Activated naive CD4-positive, alpha-beta T cell treated with anti-CD3 and anti-CD28 coated beads for 36 hours (primary cell): ENCODE measurements around the gene CDCA7L. TPM values are rescaled to one million over a fixed set of nuclear protein-coding genes. Genes with fewer than 3 reads are reported as not detected.
A peak's percentile ranks its signal among the peaks of the same experiment; 100 is the strongest.

Experiments
- CTCF ChIA-PET: fragments of 350-600 bp; sonication (Branson Sonifier 250); formaldehyde crosslinking; loops from one replicate; lab custom pipeline; 2021; ENCODE audit warnings: antibody characterized with exemption; lab: Charles Lee
- DNase-seq: peaks from one replicate; pipeline ENCODE4 v3.0.0-alpha.2; 2020
- H3K27ac Mint-ChIP-seq: one replicate; pipeline ENCODE4 v1.8.0; 2021; ENCODE audit warnings: mild to moderate bottlenecking, mixed read lengths
- H3K27me3 Mint-ChIP-seq: one replicate; pipeline ENCODE4 v1.8.0; 2021; ENCODE audit warnings: low read depth, mixed read lengths
- H3K36me3 Mint-ChIP-seq: one replicate; pipeline ENCODE4 v1.8.0; 2021; ENCODE audit warnings: low read depth, mixed read lengths
- H3K4me1 Mint-ChIP-seq: one replicate; pipeline ENCODE4 v1.8.0; 2021; ENCODE audit warnings: low read depth, mixed read lengths
- H3K4me3 Mint-ChIP-seq: one replicate; pipeline ENCODE4 v1.8.0; 2021; ENCODE audit warnings: mild to moderate bottlenecking, moderate library complexity, mixed read lengths
- H3K9me3 Mint-ChIP-seq: one replicate; pipeline ENCODE4 v1.8.0; 2021; ENCODE audit warnings: mixed read lengths
- intact Hi-C: fragments of 100-400 bp; cut with micrococcal nuclease; formaldehyde crosslinking; loops from one replicate; pipeline ENCODE4 v1.15.1; 2023
- total RNA-seq, 2 experiments: library from RNA; stranded (reverse); gene quantifications; one replicate each; pipeline ENCODE4 v1.2.3, GENCODE V29; 2021

CDCA7L gene, protein sequence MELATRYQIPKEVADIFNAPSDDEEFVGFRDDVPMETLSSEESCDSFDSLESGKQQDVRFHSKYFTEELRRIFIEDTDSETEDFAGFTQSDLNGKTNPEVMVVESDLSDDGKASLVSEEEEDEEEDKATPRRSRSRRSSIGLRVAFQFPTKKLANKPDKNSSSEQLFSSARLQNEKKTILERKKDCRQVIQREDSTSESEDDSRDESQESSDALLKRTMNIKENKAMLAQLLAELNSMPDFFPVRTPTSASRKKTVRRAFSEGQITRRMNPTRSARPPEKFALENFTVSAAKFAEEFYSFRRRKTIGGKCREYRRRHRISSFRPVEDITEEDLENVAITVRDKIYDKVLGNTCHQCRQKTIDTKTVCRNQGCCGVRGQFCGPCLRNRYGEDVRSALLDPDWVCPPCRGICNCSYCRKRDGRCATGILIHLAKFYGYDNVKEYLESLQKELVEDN
- total RNA-seq: 100 to 1,000 TPM; 101 to 103 TPM

DNA sequence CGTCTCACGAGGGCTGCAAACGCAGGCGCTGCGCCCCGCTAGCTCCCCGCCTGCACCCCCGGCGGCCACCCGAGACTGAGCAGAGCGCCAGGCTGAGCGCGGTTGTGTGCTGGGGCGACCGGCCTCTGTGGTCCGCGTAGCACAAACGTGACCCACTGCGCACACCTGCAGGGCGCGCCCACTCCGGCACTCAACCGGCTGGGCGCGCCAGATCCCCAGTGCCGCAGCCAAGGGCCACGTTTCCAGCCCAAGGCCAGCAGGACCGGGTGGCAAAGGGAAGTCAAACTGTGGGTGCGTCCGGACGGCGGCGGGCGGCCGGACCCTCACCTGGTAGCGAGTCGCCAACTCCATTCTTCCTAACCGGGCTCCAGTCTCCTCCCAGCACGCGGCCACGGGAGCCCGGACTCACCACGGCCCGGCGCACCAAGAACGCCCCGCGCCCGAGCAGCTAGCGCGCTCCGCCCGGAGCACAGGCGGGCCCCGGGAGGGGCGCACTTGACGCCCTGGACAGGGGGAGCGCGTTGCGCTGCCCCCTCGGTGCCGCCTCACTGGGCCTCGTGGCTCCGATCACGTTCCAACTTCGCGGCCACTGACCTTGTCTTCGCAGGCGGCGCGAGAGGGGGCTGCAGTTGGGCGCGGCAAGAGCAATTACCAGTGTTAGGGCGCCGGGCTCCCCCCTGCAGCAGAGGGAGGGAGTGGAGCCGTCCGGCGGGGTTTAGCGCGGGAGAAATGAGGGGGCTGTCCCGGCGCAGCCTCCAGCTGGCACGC is at the start of gene CDCA7L:
CDCA7L (minus strand) TSS at position 446 of the 768 bp plus-strand sequence; CDS start at position 351, 95 bp downstream.
- intact Hi-C loops: loop anchor here (5.0 to 10.0 kb wide), 6 partner anchors 137 to 1649 kb away; partner anchors contain the start of genes CCDC126, HYCC1, KLHL7 and SP8
- Mint-ChIP-seq H3K36me3 (peaks cover 13% of the 10 kb centered on the region), H3K4me3 (peak within 1 kb of the TSS; percentile 86), H3K4me1 (peaks cover 63% of the 10 kb centered on the region), H3K27ac (peak within 1 kb of the TSS; percentile 84), H3K9me3 (no peaks in the 10 kb centered on the region), H3K27me3 (no peaks in the 10 kb centered on the region)
- CTCF ChIA-PET: interaction anchor here (0.9 to 1.0 kb wide), 2 partner anchors 32 to 992 kb away, joined by 3 to 4 read pairs; no protein-coding TSS in a partner anchor
- DNase-seq: peak; percentile 85

DNA sequence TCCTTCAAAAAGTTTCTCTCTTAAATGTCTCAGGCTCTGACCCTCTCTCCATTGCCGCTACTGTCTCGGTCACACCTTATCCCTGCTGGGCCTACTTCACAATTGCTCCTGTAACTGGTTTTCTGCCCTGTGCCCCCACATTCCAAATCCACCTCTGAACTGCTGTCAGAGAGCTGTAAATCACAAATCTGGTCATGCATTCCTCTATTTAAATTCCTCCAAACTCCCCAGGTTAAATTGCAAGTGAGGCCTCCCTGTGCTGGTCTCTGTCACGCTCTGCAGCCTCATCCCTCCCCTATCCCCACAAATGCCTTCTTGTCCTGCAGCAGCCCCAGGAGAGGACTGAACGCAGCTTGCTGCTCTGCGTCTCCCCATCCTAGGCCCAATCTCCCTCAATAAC is 40.4 kb upstream of the CDCA7L start:
- Mint-ChIP-seq H3K27ac (no peak overlapping the region), H3K4me3 (no peak overlapping the region), H3K9me3 (no peaks in the 10 kb centered on the region), H3K36me3 (no peaks in the 10 kb centered on the region), H3K27me3 (peaks cover 2% of the 10 kb centered on the region), H3K4me1 (no peaks in the 10 kb centered on the region)
- DNase-seq: no peak
- intact Hi-C loops: no loop called here
- CTCF ChIA-PET: no interaction called here

DNA sequence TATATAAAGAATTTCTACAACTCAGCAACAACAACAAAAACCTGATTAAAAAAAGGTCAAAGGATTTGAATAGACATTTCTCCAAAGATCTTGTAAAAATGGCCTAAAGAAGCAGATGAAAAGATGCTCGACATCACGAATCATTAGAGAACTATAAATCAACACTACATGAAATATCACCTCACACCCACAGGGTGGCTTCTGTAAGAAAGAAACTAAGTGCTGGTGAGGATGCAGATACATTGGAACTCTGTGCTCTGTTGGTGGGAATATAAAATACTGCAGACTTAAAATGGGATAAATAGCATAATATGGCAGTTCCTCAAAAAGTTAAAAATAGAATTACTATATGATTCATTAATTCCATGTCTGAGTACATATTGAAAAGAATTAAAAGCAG is 38.3 kb upstream of the CDCA7L start:
- intact Hi-C loops: no loop called here
- Mint-ChIP-seq H3K27ac (no peak overlapping the region), H3K36me3 (no peaks in the 10 kb centered on the region), H3K4me1 (no peaks in the 10 kb centered on the region), H3K9me3 (no peaks in the 10 kb centered on the region), H3K27me3 (no peaks in the 10 kb centered on the region), H3K4me3 (no peak overlapping the region)
- DNase-seq: no peak
- CTCF ChIA-PET: no interaction called here

DNA sequence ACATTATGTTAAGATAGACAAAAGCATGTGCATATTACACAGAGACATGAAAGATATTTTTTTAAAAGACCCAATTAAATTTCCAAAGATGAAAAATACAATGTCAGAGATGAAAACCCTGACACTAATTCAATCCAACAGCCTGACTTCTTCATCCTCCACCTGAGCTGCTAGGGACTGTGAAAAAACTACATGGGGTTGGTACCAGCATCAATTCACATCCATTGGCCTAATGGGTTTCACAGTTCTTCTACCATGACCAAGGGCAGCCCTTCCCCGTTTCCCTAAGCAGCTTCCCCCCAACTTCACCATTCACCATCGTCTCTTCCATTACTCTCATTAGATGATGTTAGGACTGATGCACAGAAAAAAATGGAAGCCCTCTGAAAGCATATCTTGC is 37.4 kb upstream of the CDCA7L start:
- DNase-seq: no peak
- no peaks in the 10 kb centered on the region for H3K27me3 Mint-ChIP-seq
- no peaks in the 10 kb centered on the region for H3K4me1 Mint-ChIP-seq
- H3K4me3 Mint-ChIP-seq: no peak overlapping the region
- H3K27ac Mint-ChIP-seq: no peak overlapping the region
- intact Hi-C loops: no loop called here
- no peaks in the 10 kb centered on the region for H3K36me3 Mint-ChIP-seq
- CTCF ChIA-PET: no interaction called here
- no peaks in the 10 kb centered on the region for H3K9me3 Mint-ChIP-seq

DNA sequence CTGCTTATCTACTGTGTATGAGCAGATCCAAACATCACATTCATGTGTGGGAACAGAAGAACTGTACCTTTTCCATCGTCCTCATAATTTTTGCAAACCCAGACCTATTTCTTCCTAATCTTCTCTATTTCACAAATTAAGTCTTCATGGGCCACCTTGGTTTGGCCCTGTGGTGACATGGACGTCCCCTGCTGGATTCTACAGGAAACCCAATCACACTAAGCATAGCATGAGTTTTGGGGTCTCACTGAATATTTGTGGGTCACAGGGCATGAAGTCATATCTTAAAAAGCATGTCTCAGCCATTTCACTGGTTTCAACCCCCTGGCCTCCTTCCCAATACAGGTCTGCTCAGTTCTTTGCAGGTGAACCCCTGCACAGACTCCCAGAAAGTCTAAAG is 35.8 kb upstream of the CDCA7L start:
- Mint-ChIP-seq H3K4me3 (no peak overlapping the region), H3K9me3 (no peaks in the 10 kb centered on the region), H3K27me3 (no peaks in the 10 kb centered on the region), H3K27ac (no peak overlapping the region), H3K4me1 (no peaks in the 10 kb centered on the region), H3K36me3 (no peaks in the 10 kb centered on the region)
- CTCF ChIA-PET: no interaction called here
- intact Hi-C loops: no loop called here
- no peak for DNase-seq

DNA sequence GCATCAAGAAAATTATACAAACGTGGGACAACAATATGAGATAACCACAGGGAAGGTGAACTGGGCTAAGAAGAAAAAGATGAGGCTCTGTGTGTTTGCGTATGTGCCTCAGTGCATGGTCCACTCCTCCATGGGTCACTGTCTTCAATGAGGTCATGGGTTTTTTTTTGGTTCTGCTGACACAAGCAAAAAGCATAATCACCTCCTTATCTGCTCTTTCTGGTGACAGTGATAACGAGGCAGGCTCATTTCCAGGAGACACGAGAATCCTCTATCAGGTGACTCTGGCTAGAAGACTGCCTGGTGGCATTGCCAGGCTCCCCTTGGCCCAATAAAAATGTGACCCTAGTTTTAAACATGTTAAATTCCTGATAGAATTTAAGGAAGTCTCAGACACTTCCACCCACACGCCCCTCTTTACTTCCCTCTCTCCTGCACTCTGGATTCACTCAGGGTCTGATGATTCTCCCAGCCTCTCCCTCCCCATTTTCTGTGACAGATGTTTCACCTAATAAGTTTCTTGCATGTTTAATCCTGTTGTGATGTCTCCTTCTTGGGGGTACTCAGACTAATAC is 35.3 kb upstream of the CDCA7L start:
- Mint-ChIP-seq H3K9me3 (no peaks in the 10 kb centered on the region), H3K27me3 (no peaks in the 10 kb centered on the region), H3K4me3 (no peak overlapping the region), H3K4me1 (no peaks in the 10 kb centered on the region), H3K27ac (no peak overlapping the region), H3K36me3 (no peaks in the 10 kb centered on the region)
- CTCF ChIA-PET: no interaction called here
- DNase-seq: no peak
- intact Hi-C loops: no loop called here

DNA sequence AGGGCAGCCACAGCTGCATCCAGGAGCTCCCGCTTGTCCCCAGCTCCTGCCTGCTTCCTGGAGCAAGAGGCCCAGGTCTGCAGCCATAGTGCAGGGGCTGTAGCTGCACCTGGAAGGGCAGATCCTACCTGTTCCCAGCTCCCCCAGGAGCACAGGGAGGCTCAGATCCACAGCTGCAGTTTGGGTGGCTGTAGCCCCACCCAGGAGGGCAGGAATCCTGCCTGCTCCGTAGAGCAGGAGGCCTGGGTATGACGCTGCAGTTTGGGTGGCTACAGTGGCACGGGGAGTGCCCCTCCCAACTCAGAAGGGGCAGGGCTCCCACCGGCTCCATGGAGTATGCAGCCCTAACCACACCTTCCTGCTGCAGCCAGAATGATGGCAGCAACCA is 26.7 kb upstream of the CDCA7L start:
- Mint-ChIP-seq H3K9me3 (no peaks in the 10 kb centered on the region), H3K27ac (no peak overlapping the region), H3K4me1 (peaks cover 6% of the 10 kb centered on the region), H3K4me3 (no peak overlapping the region), H3K27me3 (peaks cover 4% of the 10 kb centered on the region), H3K36me3 (no peaks in the 10 kb centered on the region)
- intact Hi-C loops: no loop called here
- DNase-seq: no peak
- CTCF ChIA-PET: no interaction called here

DNA sequence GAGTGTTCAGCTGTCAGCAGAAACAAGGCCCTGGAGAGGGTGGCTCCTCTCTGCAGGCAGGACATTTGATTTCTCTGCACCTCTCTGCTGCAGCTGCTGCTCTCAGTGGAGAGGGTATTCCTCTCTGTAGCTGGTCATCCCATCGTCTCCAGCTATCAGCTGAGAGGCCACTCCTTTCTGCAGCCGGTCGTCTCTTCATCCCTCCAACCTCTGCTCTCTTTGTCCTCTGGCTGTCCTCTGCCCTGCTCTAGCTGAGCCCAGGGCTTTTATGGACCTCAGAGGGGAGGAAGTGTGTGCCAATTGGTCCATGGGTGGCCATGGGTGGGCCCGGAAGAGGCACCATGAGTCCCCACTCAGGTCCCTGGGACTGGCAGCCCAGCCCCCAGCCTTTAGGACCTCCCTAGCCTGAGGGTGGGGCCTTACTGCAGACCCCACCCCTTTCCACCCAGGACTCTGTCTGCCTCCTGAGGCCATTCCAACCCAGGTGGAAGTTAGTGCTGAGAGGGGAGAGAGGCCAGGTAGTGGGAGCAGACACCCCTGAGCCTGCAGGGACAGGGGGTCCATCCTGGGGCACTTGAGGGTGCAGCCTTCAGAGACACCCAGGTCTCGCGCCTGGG is 26.2 kb upstream of the CDCA7L start:
- no peaks in the 10 kb centered on the region for H3K36me3 Mint-ChIP-seq
- DNase-seq: no peak
- H3K27me3 Mint-ChIP-seq: peaks cover 4% of the 10 kb centered on the region
- intact Hi-C loops: no loop called here
- H3K4me1 Mint-ChIP-seq: peaks cover 9% of the 10 kb centered on the region
- H3K27ac Mint-ChIP-seq: no peak overlapping the region
- CTCF ChIA-PET: interaction anchor here (0.6 kb wide), 1 partner anchor 176 kb away, joined by 3 read pairs; no protein-coding TSS in a partner anchor
- no peak overlapping the region for H3K4me3 Mint-ChIP-seq
- no peaks in the 10 kb centered on the region for H3K9me3 Mint-ChIP-seq

DNA sequence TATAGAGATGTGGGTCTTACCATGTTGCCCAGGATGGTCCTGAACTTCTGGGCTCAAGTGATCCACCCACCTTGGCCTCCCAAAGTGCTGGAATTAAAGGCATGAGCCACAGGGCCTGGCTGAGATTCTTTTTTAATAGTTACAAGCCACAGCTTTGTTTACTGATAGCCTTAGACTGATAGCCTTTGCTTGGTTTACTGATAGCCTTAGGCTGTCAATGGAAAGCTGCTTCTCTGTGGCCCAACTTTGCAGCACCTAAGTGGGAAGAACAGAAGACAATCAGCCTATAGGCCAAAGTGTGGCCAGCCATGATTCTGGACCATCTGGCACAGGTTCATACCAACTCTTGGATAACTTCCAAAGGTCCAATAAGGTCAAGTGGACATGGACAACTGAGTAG is 24.1 kb upstream of the CDCA7L start:
- Mint-ChIP-seq H3K4me1 (peaks cover 9% of the 10 kb centered on the region), H3K36me3 (no peaks in the 10 kb centered on the region), H3K27ac (no peak overlapping the region), H3K27me3 (peaks cover 4% of the 10 kb centered on the region), H3K4me3 (no peak overlapping the region), H3K9me3 (no peaks in the 10 kb centered on the region)
- CTCF ChIA-PET: no interaction called here
- DNase-seq: no peak
- intact Hi-C loops: no loop called here

DNA sequence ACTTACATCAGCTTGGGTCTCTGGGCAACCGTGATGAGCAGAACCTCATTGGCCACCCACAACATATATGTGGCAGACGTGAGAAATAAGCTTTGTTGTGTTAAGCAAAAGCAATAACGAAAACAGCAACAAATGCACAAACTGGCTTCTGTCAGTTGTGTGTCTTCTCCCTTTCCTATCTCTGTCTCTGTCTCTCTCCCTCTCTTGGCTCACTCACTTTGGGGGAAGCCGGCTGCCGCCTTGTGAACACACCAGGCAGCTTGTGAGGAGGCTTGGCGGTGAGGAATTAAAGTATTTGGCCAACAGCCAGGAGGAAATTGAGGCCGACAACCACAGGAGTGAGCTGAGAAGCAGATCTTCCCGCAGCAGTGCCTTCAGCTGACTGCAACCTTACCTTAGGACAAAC is 21.9 kb upstream of the CDCA7L start:
- H3K27ac Mint-ChIP-seq: no peak overlapping the region
- no peaks in the 10 kb centered on the region for H3K9me3 Mint-ChIP-seq
- peaks cover 2% of the 10 kb centered on the region for H3K27me3 Mint-ChIP-seq
- intact Hi-C loops: no loop called here
- H3K4me3 Mint-ChIP-seq: no peak overlapping the region
- peaks cover 9% of the 10 kb centered on the region for H3K4me1 Mint-ChIP-seq
- H3K36me3 Mint-ChIP-seq: no peaks in the 10 kb centered on the region
- CTCF ChIA-PET: interaction anchor here (0.6 kb wide), 1 partner anchor 9 kb away, joined by 3 read pairs; no protein-coding TSS in a partner anchor
- DNase-seq: peak; percentile 46

DNA sequence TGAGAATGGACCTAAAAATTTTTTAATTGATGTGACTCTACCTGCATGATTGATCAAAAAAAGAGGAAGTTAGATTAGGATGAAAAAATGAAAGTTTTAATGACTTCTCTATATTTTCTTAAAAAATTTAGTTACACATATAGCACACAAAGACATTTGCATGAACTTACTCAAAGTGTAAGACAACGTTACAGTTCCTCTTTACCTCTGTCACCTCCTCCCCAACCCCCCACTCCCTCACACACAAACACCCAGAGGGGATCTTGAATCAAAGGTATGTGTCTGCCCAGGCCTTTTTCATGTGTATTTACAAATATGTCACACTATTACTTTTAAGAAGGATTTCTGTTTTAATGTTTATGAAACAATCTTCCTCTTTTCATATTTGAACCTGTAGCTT is 20.6 kb upstream of the CDCA7L start:
- Mint-ChIP-seq H3K27me3 (no peaks in the 10 kb centered on the region), H3K4me1 (peaks cover 9% of the 10 kb centered on the region), H3K9me3 (no peaks in the 10 kb centered on the region), H3K4me3 (no peak overlapping the region), H3K36me3 (no peaks in the 10 kb centered on the region), H3K27ac (no peak overlapping the region)
- intact Hi-C loops: no loop called here
- DNase-seq: no peak
- CTCF ChIA-PET: no interaction called here

DNA sequence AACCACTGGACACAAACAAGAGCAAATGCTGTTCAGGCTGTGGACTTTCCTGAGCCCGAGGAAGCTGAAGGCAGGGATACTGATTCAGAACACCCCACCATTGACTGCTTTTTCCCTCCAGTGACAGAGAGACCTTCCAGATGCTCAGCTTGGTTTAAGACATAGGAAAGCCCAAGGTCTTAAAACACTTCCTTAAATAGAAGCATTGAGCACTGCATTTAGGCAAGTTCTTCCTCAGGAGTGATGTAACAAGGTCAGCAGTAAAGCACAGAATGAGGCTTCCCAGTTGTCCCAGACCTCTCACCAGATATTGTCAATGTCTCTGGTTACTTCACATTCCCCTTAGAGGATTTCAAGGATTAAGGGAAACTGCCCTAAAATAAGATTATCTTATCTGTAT is 19.6 kb upstream of the CDCA7L start:
- no peak for DNase-seq
- peaks cover 9% of the 10 kb centered on the region for H3K4me1 Mint-ChIP-seq
- H3K36me3 Mint-ChIP-seq: no peaks in the 10 kb centered on the region
- H3K4me3 Mint-ChIP-seq: no peak overlapping the region
- intact Hi-C loops: no loop called here
- H3K9me3 Mint-ChIP-seq: no peaks in the 10 kb centered on the region
- CTCF ChIA-PET: no interaction called here
- H3K27me3 Mint-ChIP-seq: no peaks in the 10 kb centered on the region
- H3K27ac Mint-ChIP-seq: no peak overlapping the region
